Calu3 (cell line): ENCODE data around the gene PLEKHH3. TPM values are rescaled to one million over a fixed set of nuclear protein-coding genes. Genes with fewer than 3 reads are reported as not detected.
"Not testable (repeated sequence)": the region's sequence is repeated elsewhere in the genome, so short reads cannot be mapped to it uniquely, and the experiment has no call there.

Experiments used
- BruUV-seq: library from RNA; stranded (reverse); fragments of 400-500 nt; replicated peaks from 2 replicates; lab custom pipeline; 2021; lab: Mats Ljungman, UMichigan
- CTCF ChIA-PET: fragments of 300-600 bp; sonication (Branson Sonifier 250); formaldehyde crosslinking; loops from one replicate; lab custom pipeline; 2022; ENCODE audit warnings: antibody characterized with exemption; lab: Charles Lee
- DNase-seq: peaks from one replicate; pipeline ENCODE4 v3.0.0; 2022
- H3K27ac Mint-ChIP-seq: one replicate; pipeline ENCODE4 v1.8.0; 2022; ENCODE audit warnings: mixed read lengths; ENCODE audit not compliant: unreplicated experiment
- H3K27me3 Mint-ChIP-seq: one replicate; pipeline ENCODE4 v1.8.0; 2022; ENCODE audit warnings: mixed read lengths; ENCODE audit not compliant: unreplicated experiment
- H3K36me3 Mint-ChIP-seq: one replicate; pipeline ENCODE4 v1.8.0; 2022; ENCODE audit warnings: mild to moderate bottlenecking, moderate library complexity, mixed read lengths; ENCODE audit not compliant: insufficient read depth, unreplicated experiment
- H3K4me1 Mint-ChIP-seq: one replicate; pipeline ENCODE4 v1.8.0; 2022; ENCODE audit warnings: mild to moderate bottlenecking, low read depth, mixed read lengths; ENCODE audit not compliant: unreplicated experiment
- H3K4me3 Mint-ChIP-seq: one replicate; pipeline ENCODE4 v1.8.0; 2022; ENCODE audit warnings: mild to moderate bottlenecking, low read depth, moderate library complexity, mixed read lengths; ENCODE audit not compliant: unreplicated experiment
- H3K9me3 Mint-ChIP-seq: one replicate; pipeline ENCODE4 v1.8.0; 2022; ENCODE audit warnings: low read depth, mixed read lengths; ENCODE audit not compliant: unreplicated experiment
- intact Hi-C: fragments of 100-400 bp; cut with micrococcal nuclease; formaldehyde crosslinking; loops from one replicate; pipeline ENCODE4 v1.10.0; 2022; ENCODE audit not compliant: unreplicated experiment
- total RNA-seq: library from RNA; stranded (reverse); gene quantifications from 2 replicates; pipeline ENCODE4 v1.2.3, GENCODE V29; 2022
- TF ChIP-seq, protein P1 (sequence below): fragments of 200-600 bp; IDR thresholded peaks from one replicate; pipeline ENCODE4 v1.8.0; 2022; ENCODE audit warnings: antibody characterized with exemption; ENCODE audit not compliant: unreplicated experiment

Gene PLEKHH3
- total RNA-seq, 1 experiment from 2014 or later = 35.2 TPM

DNA sequence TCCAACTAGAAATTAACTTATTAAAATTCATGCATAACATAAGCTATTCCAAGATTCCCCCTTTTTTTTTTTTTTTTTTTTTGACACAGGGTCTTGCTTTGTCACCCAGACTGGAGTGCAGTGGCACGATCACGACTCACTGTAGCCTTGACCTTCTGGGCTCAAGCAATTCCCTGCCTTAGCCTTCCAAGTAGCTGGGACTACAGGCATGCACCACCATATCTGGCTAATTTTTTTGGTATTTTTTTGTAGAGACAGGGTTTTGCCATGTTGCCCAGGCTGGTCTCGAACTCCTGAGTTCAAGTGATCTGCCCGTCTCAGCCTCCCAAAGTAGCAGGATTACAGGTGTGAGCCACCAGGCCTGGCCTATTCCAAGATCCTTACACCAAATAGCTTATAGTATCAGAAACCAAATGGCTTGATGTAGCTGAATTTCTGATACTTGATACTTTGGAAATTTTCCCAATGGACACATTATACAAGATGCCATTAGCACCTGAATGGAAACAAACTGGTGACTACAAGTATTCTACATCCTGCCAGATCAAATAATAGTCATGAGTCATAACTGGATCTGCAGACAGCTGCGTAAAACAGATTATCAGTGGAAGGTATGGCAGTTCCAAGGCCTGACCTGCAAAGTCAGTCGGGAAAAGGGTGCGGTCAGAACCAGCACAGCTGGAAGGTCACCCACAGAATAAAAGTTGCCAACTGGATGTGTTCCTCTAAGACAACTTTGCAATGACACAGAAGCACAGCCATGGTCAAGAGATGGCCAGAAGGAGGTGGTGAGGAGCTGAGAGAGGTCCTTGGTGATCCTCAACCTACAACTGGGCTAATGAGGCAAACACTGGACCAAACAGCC is 52.8 kb downstream of the PLEKHH3 start:
- Mint-ChIP-seq H3K4me1 (peaks cover 15% of the 10 kb centered on the region), H3K27ac (no peak overlapping the region), H3K4me3 (no peak overlapping the region), H3K9me3 (no peaks in the 10 kb centered on the region), H3K36me3 (no peaks in the 10 kb centered on the region), H3K27me3 (no peaks in the 10 kb centered on the region)
- TF ChIP-seq, protein P1, sequence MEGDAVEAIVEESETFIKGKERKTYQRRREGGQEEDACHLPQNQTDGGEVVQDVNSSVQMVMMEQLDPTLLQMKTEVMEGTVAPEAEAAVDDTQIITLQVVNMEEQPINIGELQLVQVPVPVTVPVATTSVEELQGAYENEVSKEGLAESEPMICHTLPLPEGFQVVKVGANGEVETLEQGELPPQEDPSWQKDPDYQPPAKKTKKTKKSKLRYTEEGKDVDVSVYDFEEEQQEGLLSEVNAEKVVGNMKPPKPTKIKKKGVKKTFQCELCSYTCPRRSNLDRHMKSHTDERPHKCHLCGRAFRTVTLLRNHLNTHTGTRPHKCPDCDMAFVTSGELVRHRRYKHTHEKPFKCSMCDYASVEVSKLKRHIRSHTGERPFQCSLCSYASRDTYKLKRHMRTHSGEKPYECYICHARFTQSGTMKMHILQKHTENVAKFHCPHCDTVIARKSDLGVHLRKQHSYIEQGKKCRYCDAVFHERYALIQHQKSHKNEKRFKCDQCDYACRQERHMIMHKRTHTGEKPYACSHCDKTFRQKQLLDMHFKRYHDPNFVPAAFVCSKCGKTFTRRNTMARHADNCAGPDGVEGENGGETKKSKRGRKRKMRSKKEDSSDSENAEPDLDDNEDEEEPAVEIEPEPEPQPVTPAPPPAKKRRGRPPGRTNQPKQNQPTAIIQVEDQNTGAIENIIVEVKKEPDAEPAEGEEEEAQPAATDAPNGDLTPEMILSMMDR = no peak
- no TSS peak for BruUV-seq
- DNase-seq = peak; percentile 55
- intact Hi-C loops = no loop called here
- CTCF ChIA-PET = interaction anchor here (0.5 to 1.6 kb wide), 10 partner anchors 37 to 1264 kb away, joined by 3 to 9 read pairs (median 4); partner anchors contain the start of gene PSMC3IP

DNA sequence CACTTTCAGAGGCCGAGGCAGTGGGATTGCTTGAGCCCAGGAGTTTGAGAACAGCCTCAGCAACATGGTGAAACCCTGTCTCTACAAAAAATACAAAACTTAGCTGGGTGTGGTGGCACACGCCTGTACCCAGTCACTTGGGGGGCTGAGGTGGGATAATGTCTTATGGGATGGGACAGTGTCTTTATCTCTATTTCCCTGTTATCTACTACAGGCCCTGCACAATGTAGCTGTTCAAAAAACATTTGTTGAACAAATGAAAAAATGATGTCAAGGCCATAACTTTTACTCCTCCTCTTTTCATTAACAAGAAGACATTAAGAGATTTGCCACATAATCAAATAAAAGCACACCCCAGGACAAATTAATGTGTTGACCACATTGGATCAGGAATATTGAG is 53.5 kb downstream of the PLEKHH3 start:
- DNase-seq = no peak
- no peaks in the 10 kb centered on the region for H3K9me3 Mint-ChIP-seq
- BruUV-seq = no TSS peak
- TF ChIP-seq, protein P1 = no peak
- peaks cover 4% of the 10 kb centered on the region for H3K36me3 Mint-ChIP-seq
- no peak overlapping the region for H3K27ac Mint-ChIP-seq
- H3K4me3 Mint-ChIP-seq = no peak overlapping the region
- intact Hi-C loops = no loop called here
- no peaks in the 10 kb centered on the region for H3K27me3 Mint-ChIP-seq
- peaks cover 22% of the 10 kb centered on the region for H3K4me1 Mint-ChIP-seq
- CTCF ChIA-PET = interaction anchor here (0.5 to 1.6 kb wide), 8 partner anchors 38 to 1265 kb away, joined by 3 to 9 read pairs (median 4); partner anchors contain the start of gene PSMC3IP

DNA sequence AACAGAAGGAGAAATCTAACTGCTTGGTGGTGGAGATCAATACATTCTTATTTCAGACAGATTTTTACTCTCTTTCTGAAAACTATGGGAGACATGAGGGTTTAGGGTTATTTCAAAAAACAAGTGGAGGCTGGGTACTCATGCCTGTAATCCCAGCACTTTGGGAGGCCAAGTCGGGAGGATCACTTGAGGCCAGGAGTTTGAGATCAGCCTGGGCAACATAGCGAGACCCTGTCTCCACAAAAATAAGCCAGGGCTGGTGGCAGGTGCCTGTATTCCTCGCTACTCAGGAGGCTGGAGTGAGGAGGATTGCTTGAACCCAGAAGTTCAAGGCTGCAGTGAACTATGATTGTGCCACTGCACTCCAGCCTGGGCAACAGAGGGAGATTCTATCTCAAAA is 54.8 kb downstream of the PLEKHH3 start:
- H3K36me3 Mint-ChIP-seq, H3K9me3 Mint-ChIP-seq, intact Hi-C loops, H3K4me3 Mint-ChIP-seq, DNase-seq, H3K27me3 Mint-ChIP-seq, BruUV-seq, CTCF ChIA-PET, H3K27ac Mint-ChIP-seq: not testable (repeated sequence)
- peaks cover 25% of the 10 kb centered on the region for H3K4me1 Mint-ChIP-seq

DNA sequence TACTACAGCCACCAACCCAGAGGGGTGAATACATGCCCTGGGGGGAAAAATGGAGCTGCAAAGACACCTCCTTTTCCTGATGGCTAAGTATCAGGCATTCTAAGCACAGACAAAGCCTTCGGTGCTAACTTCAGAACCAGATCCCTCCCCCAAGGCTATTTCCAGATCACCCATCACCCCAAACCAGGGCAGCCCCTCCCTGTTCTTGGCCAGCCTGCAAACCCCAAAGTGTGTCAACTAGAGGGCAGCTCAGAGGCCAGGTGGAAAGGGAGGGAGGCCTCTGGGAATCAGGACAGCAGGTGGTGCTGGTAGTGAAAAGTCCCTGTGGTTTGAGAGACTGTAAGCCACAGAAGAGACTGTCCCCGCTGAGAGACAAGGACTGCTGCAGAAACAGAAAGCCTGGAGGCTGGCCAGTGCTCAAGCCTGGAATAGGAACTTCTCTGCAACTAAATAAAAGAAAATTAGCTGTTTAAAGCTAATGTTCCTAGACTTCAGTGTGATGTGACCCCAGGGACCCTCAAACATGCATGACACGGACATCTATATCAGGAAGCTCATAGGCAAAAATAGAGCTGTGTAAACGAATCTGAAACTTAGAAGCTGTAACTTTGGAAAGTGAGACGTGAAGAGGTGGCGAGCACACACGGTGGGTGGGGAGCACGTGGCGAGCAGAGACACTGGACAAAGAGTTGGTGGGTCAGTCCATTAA is 58.2 kb downstream of the PLEKHH3 start:
- no peaks in the 10 kb centered on the region for H3K9me3 Mint-ChIP-seq
- H3K4me3 Mint-ChIP-seq = no peak overlapping the region
- H3K4me1 Mint-ChIP-seq = peaks cover 15% of the 10 kb centered on the region
- intact Hi-C loops = no loop called here
- peak; percentile 78 for DNase-seq
- CTCF ChIA-PET = interaction anchor here (0.6 to 2.5 kb wide), 15 partner anchors 10 to 205 kb away, joined by 3 to 16 read pairs (median 5); partner anchors contain the start of genes BECN1, CNTNAP1, PLEKHH3 and PSMC3IP
- no TSS peak for BruUV-seq
- H3K36me3 Mint-ChIP-seq = peaks cover 22% of the 10 kb centered on the region
- H3K27me3 Mint-ChIP-seq = no peaks in the 10 kb centered on the region
- no peak overlapping the region for H3K27ac Mint-ChIP-seq
- TF ChIP-seq, protein P1 = peak; percentile 49
